Measurements from ENCODE around the gene SYT8. TPM values are rescaled to one million over a fixed set of nuclear protein-coding genes. Genes with fewer than 3 reads are reported as not detected.

SYT8 gene
- total RNA-seq, 1 experiment from 2014 or later, result not detected

GRCh38 chr11:1807264-1807995 is 27.4 kb upstream of the SYT8 start:
- H3K79me1 ChIP-seq (ENCODE audit: insufficient read depth, low read depth, low read length, poor library complexity, severe bottlenecking), result no peaks in the 10 kb centered on the region
- H3K27ac Mint-ChIP-seq, result no peak overlapping the region

More at GRCh38 chr11:1807264-1807995, 27.4 kb upstream of the SYT8 start:
- H3K36me3 Mint-ChIP-seq (ENCODE audit: insufficient read depth in 1 of 3, low read depth in 3 of 3), result no peaks in the 10 kb centered on the region; a peak in 1 of 7 replicates
- peak; percentile 54; the same call in 2 of the 3 replicates for TF ChIP-seq CTCF (conservative IDR thresholded peaks at IDR 0.05)
- Histone ChIP-seq H2AFZ (ENCODE audit: low read length) (no peak overlapping the region), H4K5ac (ENCODE audit: insufficient read length, low read depth, low read length) (no peak overlapping the region), H3K79me2 (ENCODE audit: insufficient read depth, low read length) (no peaks in the 10 kb centered on the region), H4K20me1 (ENCODE audit: control insufficient read depth, insufficient read depth, insufficient read length) (no peaks in the 10 kb centered on the region), H3K18ac (ENCODE audit: insufficient read length, low read depth, low read length) (no peak overlapping the region), H4K91ac (ENCODE audit: insufficient read length, low read depth, low read length) (no peak overlapping the region), H2AK5ac (ENCODE audit: insufficient read length, low read length) (no peak overlapping the region), H3K14ac (ENCODE audit: insufficient read depth, low read length) (no peak overlapping the region), H2BK120ac (ENCODE audit: low read depth, low read length, poor library complexity, severe bottlenecking) (no peak overlapping the region), H3K4me2 (ENCODE audit: insufficient read depth, insufficient read length, low read length) (no peak overlapping the region), H2BK15ac (ENCODE audit: low read depth, low read length) (no peak overlapping the region), H3K23ac (ENCODE audit: insufficient read length, low read depth, low read length) (no peak overlapping the region), H3K9ac (ENCODE audit: extremely low read depth, insufficient read length, low read length) (no peak overlapping the region), H3K23me2 (ENCODE audit: insufficient read length, low read depth, low read length, poor library complexity, severe bottlenecking) (no peaks in the 10 kb centered on the region), H2BK20ac (ENCODE audit: low read depth, low read length, poor library complexity, severe bottlenecking) (no peak overlapping the region), H3K4me1 (ENCODE audit: insufficient read depth, low read length) (no peaks in the 10 kb centered on the region), H3K27ac (ENCODE audit: insufficient read length, low read depth, low read length) (no peak overlapping the region), H2BK12ac (ENCODE audit: insufficient read length, low read depth, low read length) (no peak overlapping the region), H3K4ac (ENCODE audit: low read depth, low read length) (no peak overlapping the region), H3T11ph (ENCODE audit: low read length) (no peak overlapping the region), H4K8ac (replicated peaks; ENCODE audit: insufficient read length, low read depth, low read length) (no peak overlapping the region), H3K56ac (ENCODE audit: insufficient read length, low read depth, low read length) (no peak overlapping the region), H3K27me3 (ENCODE audit: insufficient read depth, low read length) (no peaks in the 10 kb centered on the region), H3K9me3 (ENCODE audit: control insufficient read depth, low read depth, low read length) (no peaks in the 10 kb centered on the region), H2BK5ac (ENCODE audit: insufficient read length, low read length) (no peak overlapping the region)
- WGBS (ENCODE audit: extremely low coverage, insufficient read length, low lambda C conversion rate), result no CpG with 5 or more reads among the region's 14 CpGs
- DNase-seq, result no peak
- no peak overlapping the region for H3K4me3 Mint-ChIP-seq
- peaks cover 6 to 8% of the 10 kb centered on the region in 2 experiments for H3K4me1 Mint-ChIP-seq
- peaks cover 47% of the 10 kb centered on the region for H3K27me3 Mint-ChIP-seq (ENCODE audit: low read depth)
- peaks cover 4 to 5% of the 10 kb centered on the region in 2 experiments; a peak in 4 of 5 replicates for H3K9me3 Mint-ChIP-seq

All from H9 (cell line).